DMS53 treated with DMSO at 0.1 percent for 48 hours (cell line): ENCODE data around the gene CAV1.

ENCODE experiments used
- DNase-seq: peaks from one replicate; lab custom pipeline; 2025; ENCODE audit not compliant: unreplicated experiment; lab: John Stamatoyannopoulos, UW

The CAV1 gene

DNA sequence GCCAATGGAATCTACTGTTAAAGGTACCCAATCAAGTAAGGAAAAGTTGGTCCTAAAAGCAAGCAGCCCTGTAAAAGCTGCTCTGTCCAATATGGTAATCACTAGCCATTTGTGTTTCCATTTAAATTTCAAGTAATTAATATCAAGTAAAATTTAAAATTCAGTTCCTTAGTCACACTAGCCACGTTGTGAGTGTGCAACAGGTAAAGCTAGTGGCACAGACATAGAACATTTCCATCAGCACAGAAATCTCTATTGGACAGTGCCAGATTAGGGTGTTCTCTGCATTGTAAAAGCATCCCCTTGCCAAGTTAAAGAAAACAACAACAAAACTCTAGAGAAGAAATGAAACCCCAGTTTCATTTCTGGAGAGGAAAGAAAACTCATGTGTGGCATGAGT lies 4.4 kb downstream of the CAV1 start:
- no peak for DNase-seq

GRCh38 chr7:116530107-116530820 lies 5.4 kb downstream of the CAV1 start:
- DNase-seq: no peak

- DNase-seq: no peak
Observed at GRCh38 chr7:116532102-116532688, 7.4 kb downstream of the CAV1 start.

DNA sequence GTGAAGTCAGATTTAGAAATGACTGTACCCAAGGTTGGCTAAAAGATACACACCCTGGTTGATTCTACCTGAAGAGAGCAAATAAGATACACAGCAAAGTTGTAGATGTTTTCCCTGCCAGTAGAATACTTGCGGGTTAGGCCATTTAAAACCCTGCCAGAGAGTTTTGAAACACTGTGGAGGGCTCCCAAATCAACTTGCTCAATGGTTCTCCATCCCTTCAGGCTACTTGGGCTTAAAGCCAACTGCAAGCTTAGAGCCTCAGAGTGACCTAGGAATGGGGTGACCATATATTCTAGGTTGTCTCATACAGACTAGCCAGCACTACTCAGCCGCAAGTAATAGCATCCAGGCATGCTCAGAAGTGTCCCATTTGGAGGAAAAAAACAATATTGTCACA lies 10.0 kb downstream of the CAV1 start:
- DNase-seq: no peak

DNA sequence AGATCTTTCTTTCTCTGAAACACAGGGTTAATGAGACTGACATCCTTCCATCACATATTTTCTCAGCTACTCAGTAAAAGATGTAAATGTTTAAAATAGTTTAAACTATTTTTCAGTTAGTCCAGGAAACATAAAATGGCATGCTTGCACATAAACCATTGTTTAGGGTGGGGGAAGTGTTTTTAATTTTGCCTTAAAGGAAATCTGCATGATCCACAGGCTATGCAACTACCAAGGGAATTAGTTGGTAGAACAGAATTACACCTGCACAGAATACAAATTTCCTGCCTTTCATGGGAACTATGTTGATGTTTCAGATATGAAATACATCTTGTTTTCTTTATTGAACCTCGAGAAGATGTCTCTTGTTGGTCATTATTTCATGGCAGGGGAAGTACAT lies 10.6 kb downstream of the CAV1 start:
- no peak for DNase-seq

GRCh38 chr7:116538138-116538537 lies 13.3 kb downstream of the CAV1 start:
- DNase-seq: no peak

DNA sequence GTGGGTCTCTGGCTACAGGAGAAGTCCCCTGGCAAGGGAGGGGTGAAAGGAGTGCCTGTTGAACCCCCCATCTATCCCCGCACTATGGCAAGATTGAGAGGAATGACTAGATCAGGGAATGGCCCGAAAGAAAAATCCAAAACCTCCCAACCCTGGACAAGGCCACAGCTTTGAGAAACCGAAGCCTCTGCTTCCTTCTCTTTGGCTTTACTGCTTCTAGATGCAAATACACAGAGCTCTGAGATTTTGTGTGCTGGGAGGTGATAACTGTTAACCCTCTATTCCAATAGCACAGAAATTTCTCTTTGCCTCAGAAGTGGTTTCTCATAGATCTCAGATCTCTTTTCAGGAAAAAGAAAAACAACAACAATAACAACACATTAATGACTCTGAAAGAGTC lies 15.0 kb downstream of the CAV1 start:
- no peak for DNase-seq

DNA sequence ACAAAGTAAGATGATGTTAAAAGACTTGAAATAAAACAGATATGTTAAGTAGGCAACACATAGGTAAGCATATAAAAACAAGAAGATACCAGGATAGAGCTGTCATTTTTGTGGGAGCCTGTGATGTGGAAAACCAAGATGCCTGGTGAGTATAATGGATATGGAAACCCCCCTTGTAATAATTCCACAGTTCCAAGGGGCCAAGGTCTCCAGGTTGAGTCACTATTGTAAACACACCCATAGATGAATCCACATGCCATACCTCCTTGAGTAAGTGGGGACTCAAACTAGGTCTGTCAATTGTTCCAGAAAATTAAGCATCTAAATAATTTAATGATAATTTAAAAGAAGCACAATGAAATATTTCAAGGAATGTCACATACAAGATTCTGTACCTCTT lies 15.9 kb downstream of the CAV1 start:
- no peak for DNase-seq

- no peak for DNase-seq
Observed at GRCh38 chr7:116541951-116542350, 17.1 kb downstream of the CAV1 start.

GRCh38 chr7:116542618-116543017 lies 17.8 kb downstream of the CAV1 start:
- DNase-seq: no peak

DNA sequence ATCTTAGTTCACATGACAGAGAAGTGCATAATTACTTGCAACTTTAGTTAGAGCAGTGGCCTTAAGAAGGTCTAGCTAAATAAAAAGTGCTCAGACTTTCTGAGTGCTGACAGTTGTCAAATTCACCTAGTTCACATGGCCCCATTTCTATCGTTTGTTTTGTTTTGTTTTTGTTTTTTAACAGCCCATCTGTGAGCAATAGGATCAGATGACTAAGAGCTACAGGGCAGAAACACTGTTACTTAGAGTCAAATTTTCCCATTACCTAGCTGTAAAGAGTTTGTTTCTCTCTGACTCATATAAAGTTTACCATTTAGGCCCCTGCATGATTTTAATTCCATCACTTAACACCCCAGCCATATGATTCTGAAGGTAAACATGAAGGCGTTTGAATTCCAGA lies 18.8 kb downstream of the CAV1 start:
- no peak for DNase-seq

- DNase-seq: no peak
Observed at GRCh38 chr7:116544487-116544886, 19.7 kb downstream of the CAV1 start.

DNA sequence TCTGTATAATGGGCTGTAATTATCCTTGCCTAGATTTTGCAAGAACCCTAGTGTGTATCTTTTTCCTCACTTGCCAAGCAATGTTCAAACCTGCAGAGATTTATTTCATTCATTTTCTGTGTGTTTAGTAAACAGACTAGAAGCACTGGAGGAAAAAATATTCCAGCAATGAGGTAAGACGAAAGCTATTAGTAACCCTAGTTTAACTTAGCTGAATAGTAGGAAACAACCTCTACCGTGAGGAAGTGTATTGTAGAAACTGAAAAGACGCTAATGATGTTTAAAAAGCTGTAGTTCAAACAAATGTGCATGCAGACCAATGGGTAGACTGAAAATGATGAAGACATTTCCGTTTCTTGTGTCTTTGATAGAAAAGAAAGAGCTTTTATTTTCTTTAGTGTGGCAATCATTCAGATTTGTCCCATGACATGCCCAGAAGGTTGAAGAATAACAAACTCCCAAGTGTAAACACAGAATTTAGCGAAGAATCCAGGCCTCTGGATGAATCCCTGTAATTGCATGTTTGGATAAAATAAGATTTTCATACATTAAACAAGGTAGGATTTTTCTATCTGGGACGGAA lies 20.7 kb downstream of the CAV1 start:
- DNase-seq: no peak

GRCh38 chr7:116546054-116546453 lies 21.2 kb downstream of the CAV1 start:
- no peak for DNase-seq

DNA sequence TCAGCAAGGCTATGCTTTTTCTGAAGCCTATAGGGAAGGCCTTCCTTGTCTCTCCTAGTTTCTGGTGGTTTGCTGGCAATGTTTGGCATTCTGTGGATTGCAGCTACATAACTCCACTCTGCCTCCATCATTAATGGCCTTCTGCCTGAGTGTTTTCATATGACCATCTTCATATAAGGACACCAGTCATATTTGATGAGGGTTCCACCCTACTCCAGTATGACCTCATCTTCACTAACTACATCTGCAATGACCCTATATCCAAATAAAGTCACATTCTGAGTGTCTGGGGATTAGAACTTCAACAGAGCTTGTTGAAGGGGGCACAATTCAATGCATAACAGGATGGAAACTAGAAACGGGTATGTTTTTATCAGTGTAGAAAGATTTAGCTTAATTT lies 22.1 kb downstream of the CAV1 start:
- DNase-seq: no peak

- DNase-seq: no peak
Observed at GRCh38 chr7:116547347-116547746, 22.5 kb downstream of the CAV1 start.

- no peak for DNase-seq
Observed at GRCh38 chr7:116548506-116548905, 23.7 kb downstream of the CAV1 start.

GRCh38 chr7:116549370-116549769 lies 24.5 kb downstream of the CAV1 start:
- no peak for DNase-seq

DNA sequence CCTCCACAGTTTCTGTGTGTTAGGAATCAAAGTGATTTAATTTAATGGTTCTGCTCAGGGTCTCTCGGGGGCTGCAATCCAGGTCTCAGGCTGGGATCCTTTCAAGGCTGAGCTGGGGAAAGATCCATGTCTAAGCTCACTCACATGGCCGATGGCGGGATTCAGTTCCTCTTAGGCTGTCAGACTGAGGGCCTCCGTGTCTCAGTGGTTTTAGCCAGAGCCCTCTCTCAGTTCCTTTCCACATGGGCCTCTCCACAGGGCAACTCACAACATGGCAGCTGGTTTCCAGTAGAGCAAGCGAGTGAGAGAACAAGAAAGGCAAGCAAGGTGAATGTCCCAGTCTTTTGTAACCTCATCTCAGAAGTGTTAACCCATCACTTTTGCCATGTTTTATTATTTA lies 26.9 kb downstream of the CAV1 start:
- no peak for DNase-seq

GRCh38 chr7:116552602-116553001 lies 27.8 kb downstream of the CAV1 start:
- DNase-seq: no peak

DNA sequence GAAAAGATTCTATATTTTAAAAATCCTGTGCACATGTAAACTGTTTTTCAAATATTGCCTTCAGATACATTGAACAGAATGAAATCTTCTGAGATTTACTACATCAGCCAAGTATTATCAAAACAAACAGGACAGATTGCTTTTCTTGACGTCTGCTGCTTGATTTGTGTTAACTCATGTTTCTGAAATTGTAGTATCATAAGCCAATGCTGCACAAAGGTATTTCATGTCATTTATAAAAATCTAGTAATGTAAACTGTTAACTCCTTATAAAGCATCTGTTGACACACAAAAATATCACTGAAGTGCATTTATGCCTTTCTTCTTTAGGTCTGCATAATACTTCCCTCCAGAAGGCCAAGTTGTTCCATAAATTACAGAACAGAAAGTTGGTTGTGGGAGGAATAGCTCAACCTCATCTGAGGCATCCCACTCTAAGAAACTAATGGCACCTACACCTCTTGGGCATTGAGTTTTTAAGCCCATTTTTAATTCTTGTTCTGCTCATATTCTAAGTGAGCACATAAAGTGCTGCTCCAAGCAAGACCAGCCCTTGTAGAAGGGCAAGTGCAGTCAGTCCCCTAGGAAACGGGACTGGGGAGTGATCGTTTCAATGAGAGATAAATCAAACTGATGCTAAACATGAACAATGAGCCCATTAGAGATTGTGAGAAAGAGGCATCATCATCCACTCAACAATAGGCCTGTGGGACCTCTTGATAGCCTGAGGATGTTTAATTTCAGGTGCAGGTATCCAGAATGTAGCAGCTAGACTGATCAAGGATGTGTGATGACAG lies 28.5 kb downstream of the CAV1 start:
- no peak for DNase-seq

DNA sequence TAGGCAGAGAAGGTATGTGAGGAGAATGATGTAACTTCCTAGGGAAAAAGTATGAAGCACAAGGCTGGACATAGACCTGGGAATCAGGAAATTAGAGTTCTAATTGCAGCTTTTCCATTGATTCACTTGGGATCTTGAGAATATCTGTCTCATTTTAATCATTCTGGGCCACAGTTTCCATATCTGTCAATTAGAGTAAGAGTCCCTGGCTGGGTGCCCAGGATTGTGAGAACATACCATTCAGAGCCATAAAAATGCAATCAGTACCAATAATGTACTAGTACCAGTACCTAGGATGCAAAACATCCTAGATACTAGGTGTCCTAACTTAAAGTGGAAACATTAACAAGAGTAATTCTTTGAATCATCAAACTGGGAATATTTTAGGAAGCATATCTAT lies 29.6 kb downstream of the CAV1 start:
- DNase-seq: no peak
